Heart left ventricle (tissue), 13 donors: ENCODE measurements around the gene LFNG.

ENCODE experiments used
- CTCF ChIP-seq, 12 donors: fragments of 200-600 bp; sonication (generic) in 4 of 12; IDR thresholded peaks; one replicate each; pipeline versions ENCODE4 v1.5.0 to v1.8.0; 2018 to 2022; ENCODE audit warnings: antibody characterized with exemption in 12 of 12, mild to moderate bottlenecking in 5 of 12
- POLR2A ChIP-seq, 2 donors: fragments of 450-650 bp; IDR thresholded peaks; one replicate each; pipeline ENCODE4 v1.6.1; 2017; ENCODE audit warnings: antibody characterized with exemption in 2 of 2, mild to moderate bottlenecking in 2 of 2, moderate library complexity in 2 of 2
- donor health status: ischemic (EF 13 %, LVEDD 7.1; RV severe dilation, severe dysfunction).
- donor health status: DM: no; HTN: yes; CAD: no.
- donor health status: DM: no; HTN: no; CAD: no.
- donor health status: ischemic (EF 25% LVEDD 6.9; RV normal size, moderate dysfunction).
- donor health status: ischemic (EF 25% LVEDD 5.7; RV mildly dilated, moderate dysfunction).
- donor health status: ischemic (EF 35%, LVEDD 5.7; RV mildly dilated, moderate dysfunction).
- donor health status: nonischemic (EF 11% LVEDD 7.7; RV severe dilation, severe dysfunction).
- donor health status: DM: yes; HTN: yes; CAD: no.
- donor health status: PGD.
- donor health status: ischemic (EF 29% LVEDD 5.4; RV normal size, mild dysfunction).
- donor health status: nonischemic (EF 23%, LVEDD 6.1; RV moderate dilation, normal function).

GRCh38 chr7:2529161-2530070, 9.8 kb downstream of the LFNG start:
- no peak for TF ChIP-seq CTCF (IDR thresholded peaks at IDR 0.05)
- no peak for TF ChIP-seq POLR2A (IDR thresholded peaks at IDR 0.05)
